ENCODE data around the gene TRIM43. TPM values are rescaled to one million over a fixed set of nuclear protein-coding genes. Genes with fewer than 3 reads are reported as not detected.
"Not testable (repeated sequence)": the region's sequence is repeated elsewhere in the genome, so short reads cannot be mapped to it uniquely, and the experiment has no call there.

Gene TRIM43
- total RNA-seq (2014; rRNA removed; shearing (Covaris generic)): not detected in 2 replicates
- polyA plus RNA-seq (2016; fragmentation: Nextera tagmentation; extraction: Ambion mirVana): not detected in 2 replicates

GRCh38 chr2:95591701-95592100 is at the start of gene TRIM43:
Gene TRIM43, plus strand, starts transcription at chr2:95592001. Its CDS starts 2,023 bp downstream, at chr2:95594024.
- not testable (repeated sequence) for H3K36me3 ChIP-seq (ENCODE audit: low read depth); H2AFZ ChIP-seq
- WGBS, 2 experiments (ENCODE audit: low coverage in 1 of 2, low lambda C conversion rate in 2 of 2, missing lambda C conversion rate in 2 of 2): 75 to 82% methylated on average over 2 of the region's 4 CpGs

GRCh38 chr2:95551055-95551568 is 40.7 kb upstream of the TRIM43 start:
- Histone ChIP-seq H3K36me3 (ENCODE audit: low read depth) (no peaks in the 10 kb centered on the region), H3K9me2 (ENCODE audit: insufficient read depth) (no peaks in the 10 kb centered on the region), H4K20me1 (ENCODE audit: insufficient read depth) (no peaks in the 10 kb centered on the region), H3K79me2 (ENCODE audit: insufficient read depth) (no peaks in the 10 kb centered on the region), H3K9ac (no peak overlapping the region), H3K4me1 (ENCODE audit: insufficient read depth) (no peaks in the 10 kb centered on the region), H2AFZ (no peak overlapping the region), H3F3A (ENCODE audit: insufficient read depth) (no peaks in the 10 kb centered on the region), H3K4me3 (no peak overlapping the region), H3K27me3 (replicated peaks; ENCODE audit: insufficient read depth) (no peaks in the 10 kb centered on the region), H3K27ac (no peak overlapping the region), H3K4me2 (ENCODE audit: unreplicated experiment) (no peak overlapping the region), H3K9me3 (ENCODE audit: low read depth) (no peaks in the 10 kb centered on the region)
- 68 to 70% methylated on average over 17 of the region's 17 CpGs for WGBS, 2 experiments (ENCODE audit: low coverage in 1 of 2, low lambda C conversion rate in 2 of 2, missing lambda C conversion rate in 2 of 2)
- TF ChIP-seq EZH2 (IDR thresholded peaks at IDR 0.05; ENCODE audit: insufficient read depth, poor library complexity, severe bottlenecking) (no peak), EZH2phosphoT487 (IDR thresholded peaks at IDR 0.05; ENCODE audit: insufficient read depth, low read depth) (no peak)
- in situ Hi-C loops (cut with MboI): no loop called here
- no peak for DNase-seq

More at GRCh38 chr2:95591701-95592100, at the start of gene TRIM43:
- H3K4me2 ChIP-seq (ENCODE audit: unreplicated experiment); H3K79me2 ChIP-seq (ENCODE audit: insufficient read depth); in situ Hi-C loops (cut with MboI); H3K4me1 ChIP-seq (ENCODE audit: insufficient read depth); DNase-seq; H3K27me3 ChIP-seq (replicated peaks; ENCODE audit: insufficient read depth); H3K9me3 ChIP-seq (ENCODE audit: low read depth); H3K9me2 ChIP-seq (ENCODE audit: insufficient read depth); H4K20me1 ChIP-seq (ENCODE audit: insufficient read depth); H3K4me3 ChIP-seq; H3K27ac ChIP-seq; H3K9ac ChIP-seq; H3F3A ChIP-seq (ENCODE audit: insufficient read depth): not testable (repeated sequence)

- no peak overlapping the region for H3K27ac ChIP-seq
Observed at GRCh38 chr2:95552911-95553310, 38.9 kb upstream of the TRIM43 start.

GRCh38 chr2:95569170-95569569 is 22.6 kb upstream of the TRIM43 start:
- Histone ChIP-seq H3K27ac (no peak overlapping the region), H3K4me3 (no peak overlapping the region), H3K4me2 (ENCODE audit: unreplicated experiment) (no peak overlapping the region), H3K9me3 (ENCODE audit: low read depth) (no peaks in the 10 kb centered on the region), H4K20me1 (ENCODE audit: insufficient read depth) (no peaks in the 10 kb centered on the region), H2AFZ (no peak overlapping the region), H3K4me1 (ENCODE audit: insufficient read depth) (no peaks in the 10 kb centered on the region), H3K36me3 (ENCODE audit: low read depth) (no peaks in the 10 kb centered on the region), H3F3A (ENCODE audit: insufficient read depth) (no peaks in the 10 kb centered on the region), H3K79me2 (ENCODE audit: insufficient read depth) (no peaks in the 10 kb centered on the region), H3K9me2 (ENCODE audit: insufficient read depth) (no peaks in the 10 kb centered on the region), H3K9ac (no peak overlapping the region), H3K27me3 (replicated peaks; ENCODE audit: insufficient read depth) (peaks cover 20% of the 10 kb centered on the region; the same call in 1 of the 2 replicates)
- in situ Hi-C loops (cut with MboI): no loop called here
- TF ChIP-seq EZH2 (IDR thresholded peaks at IDR 0.05; ENCODE audit: insufficient read depth, poor library complexity, severe bottlenecking) (no peak), EZH2phosphoT487 (IDR thresholded peaks at IDR 0.05; ENCODE audit: insufficient read depth, low read depth) (no peak)
- no peak for DNase-seq
- WGBS, 2 experiments (ENCODE audit: low coverage in 1 of 2, low lambda C conversion rate in 2 of 2, missing lambda C conversion rate in 2 of 2): 57 to 63% methylated on average over 2 of the region's 2 CpGs

More at GRCh38 chr2:95552911-95553310, 38.9 kb upstream of the TRIM43 start:
- no peak overlapping the region for H3K4me2 ChIP-seq (ENCODE audit: unreplicated experiment)
- H3K9me2 ChIP-seq (ENCODE audit: insufficient read depth): no peaks in the 10 kb centered on the region
- H3F3A ChIP-seq (ENCODE audit: insufficient read depth): no peaks in the 10 kb centered on the region
- no peaks in the 10 kb centered on the region for H3K36me3 ChIP-seq (ENCODE audit: low read depth)
- no peaks in the 10 kb centered on the region for H3K79me2 ChIP-seq (ENCODE audit: insufficient read depth)
- H3K9ac ChIP-seq: no peak overlapping the region
- no peaks in the 10 kb centered on the region for H3K9me3 ChIP-seq (ENCODE audit: low read depth)
- peak; percentile 49 for DNase-seq
- H4K20me1 ChIP-seq (ENCODE audit: insufficient read depth): no peaks in the 10 kb centered on the region
- in situ Hi-C loops (cut with MboI): no loop called here
- 26 to 39% methylated on average over 2 of the region's 2 CpGs for WGBS, 2 experiments (ENCODE audit: low coverage in 1 of 2, low lambda C conversion rate in 2 of 2, missing lambda C conversion rate in 2 of 2)
- H3K4me1 ChIP-seq (ENCODE audit: insufficient read depth): no peaks in the 10 kb centered on the region
- H2AFZ ChIP-seq: no peak overlapping the region
- TF ChIP-seq EZH2 (IDR thresholded peaks at IDR 0.05; ENCODE audit: insufficient read depth, poor library complexity, severe bottlenecking): no peak
- no peak for TF ChIP-seq EZH2phosphoT487 (IDR thresholded peaks at IDR 0.05; ENCODE audit: insufficient read depth, low read depth)
- no peak overlapping the region for H3K4me3 ChIP-seq
- no peaks in the 10 kb centered on the region for H3K27me3 ChIP-seq (replicated peaks; ENCODE audit: insufficient read depth)

GRCh38 chr2:95573866-95574265 is 17.9 kb upstream of the TRIM43 start:
- no peak overlapping the region for H3K4me2 ChIP-seq (ENCODE audit: unreplicated experiment)
- in situ Hi-C loops (cut with MboI): no loop called here
- TF ChIP-seq EZH2 (IDR thresholded peaks at IDR 0.05; ENCODE audit: insufficient read depth, poor library complexity, severe bottlenecking): no peak
- no peak for TF ChIP-seq EZH2phosphoT487 (IDR thresholded peaks at IDR 0.05; ENCODE audit: insufficient read depth, low read depth)
- H4K20me1 ChIP-seq (ENCODE audit: insufficient read depth): no peaks in the 10 kb centered on the region
- no peaks in the 10 kb centered on the region for H3K9me3 ChIP-seq (ENCODE audit: low read depth)
- no peaks in the 10 kb centered on the region for H3K79me2 ChIP-seq (ENCODE audit: insufficient read depth)
- H3K9me2 ChIP-seq (ENCODE audit: insufficient read depth): no peaks in the 10 kb centered on the region
- no peak overlapping the region for H3K4me3 ChIP-seq
- no peaks in the 10 kb centered on the region for H3K4me1 ChIP-seq (ENCODE audit: insufficient read depth)
- H3K27me3 ChIP-seq (replicated peaks; ENCODE audit: insufficient read depth): peaks cover 20% of the 10 kb centered on the region
- H3K9ac ChIP-seq: no peak overlapping the region
- no peak overlapping the region for H3K27ac ChIP-seq
- DNase-seq: no peak
- no peak overlapping the region for H2AFZ ChIP-seq
- H3F3A ChIP-seq (ENCODE audit: insufficient read depth): no peaks in the 10 kb centered on the region
- no peaks in the 10 kb centered on the region for H3K36me3 ChIP-seq (ENCODE audit: low read depth)
- WGBS, 2 experiments (ENCODE audit: low coverage in 1 of 2, low lambda C conversion rate in 2 of 2, missing lambda C conversion rate in 2 of 2): 67 to 79% methylated on average over 2 of the region's 2 CpGs

All from GM23248 (cell line).